GM19395 (cell line): ENCODE data around the gene PIP4P1.
"Not testable (repeated sequence)": the region's sequence is repeated elsewhere in the genome, so short reads cannot be mapped to it uniquely, and the experiment has no call there.

ENCODE experiments used
- ATAC-seq: cut with Tn5 transposase; IDR thresholded peaks from one replicate; pipeline ENCODE4 v1.9.1; 2021; ENCODE audit warnings: mild to moderate bottlenecking, moderate library complexity; ENCODE audit not compliant: unreplicated experiment

PIP4P1 gene

DNA sequence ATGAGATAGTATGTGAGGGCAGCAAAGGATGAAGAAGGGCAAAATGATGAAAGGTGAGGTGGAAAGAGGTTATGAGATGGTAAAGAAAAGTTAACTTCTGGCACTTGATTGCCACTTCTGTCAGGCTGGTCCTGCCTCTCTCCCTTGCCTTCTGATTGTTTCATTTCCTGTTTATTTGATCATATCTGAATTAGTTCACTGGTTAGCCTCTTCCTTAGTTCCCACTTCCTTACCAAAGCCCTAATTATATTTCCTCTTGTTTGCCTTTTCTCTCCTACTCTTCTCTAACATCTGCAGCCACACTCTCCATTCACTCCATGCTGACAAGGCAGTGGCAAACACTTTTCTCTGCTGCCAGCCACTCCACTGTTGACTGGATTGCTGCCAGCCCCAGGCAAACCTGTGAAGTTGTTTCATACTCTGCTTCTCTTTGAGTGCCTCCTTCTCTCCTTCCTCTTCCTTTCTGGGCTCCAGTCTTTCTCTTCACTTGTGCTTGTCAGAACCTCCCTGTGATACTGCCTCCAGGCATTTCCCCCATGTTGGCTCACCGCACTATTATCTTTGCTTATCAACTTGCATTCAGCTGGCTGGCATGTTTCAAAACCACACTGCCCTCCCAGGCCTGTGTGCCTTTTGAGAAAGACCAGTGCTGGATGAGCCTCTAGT is 16.1 kb upstream of the PIP4P1 start:
- no peak for ATAC-seq

DNA sequence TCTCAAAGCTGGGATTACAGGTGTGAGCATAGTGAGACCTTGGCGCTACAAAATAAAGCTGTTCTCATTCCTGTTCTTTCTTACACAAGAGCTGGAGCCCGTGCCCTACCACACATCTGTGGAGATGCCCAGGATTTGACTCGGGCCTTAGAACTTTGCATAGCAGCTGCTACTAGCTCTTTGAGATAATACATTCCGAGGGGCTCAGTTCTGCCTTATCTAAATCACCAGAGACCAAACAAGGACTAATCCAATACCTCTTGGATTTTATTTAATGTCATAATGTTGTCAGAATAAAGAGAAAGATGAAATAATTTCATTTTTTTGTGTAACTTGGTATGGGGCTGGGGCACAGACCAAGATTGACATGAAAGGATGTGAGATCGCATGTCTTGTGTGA is 15.5 kb upstream of the PIP4P1 start:
- no peak for ATAC-seq

DNA sequence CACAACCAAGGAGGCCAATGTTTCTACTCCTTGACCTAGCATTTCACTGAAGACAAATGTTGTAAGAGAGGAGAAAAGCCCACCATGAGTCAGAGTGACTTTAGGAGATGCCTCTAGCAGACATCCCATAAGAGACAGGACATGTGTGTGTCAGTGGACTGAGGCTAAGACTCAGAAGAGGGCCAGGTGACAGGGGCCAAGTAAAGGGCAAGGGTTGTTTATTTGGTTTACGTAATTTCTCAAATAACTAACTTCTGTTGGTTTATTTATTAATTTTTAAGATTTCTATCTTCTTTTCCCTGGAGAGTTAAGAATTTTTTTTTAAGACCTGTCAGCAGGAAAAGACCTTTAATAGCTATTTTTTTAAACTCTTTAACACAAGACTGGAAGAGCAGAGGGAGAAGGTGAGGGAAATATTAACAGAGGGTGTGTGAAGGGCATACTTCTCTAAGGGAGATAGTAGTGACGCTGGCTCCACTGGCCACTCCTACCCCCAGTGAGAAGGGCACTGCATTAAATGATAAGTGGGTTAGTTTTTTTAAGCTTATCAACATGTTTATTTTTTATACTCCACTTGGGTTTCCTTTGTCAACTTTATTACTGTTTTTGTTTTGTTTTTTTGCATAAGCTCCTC is 11.4 kb upstream of the PIP4P1 start:
- ATAC-seq: no peak

DNA sequence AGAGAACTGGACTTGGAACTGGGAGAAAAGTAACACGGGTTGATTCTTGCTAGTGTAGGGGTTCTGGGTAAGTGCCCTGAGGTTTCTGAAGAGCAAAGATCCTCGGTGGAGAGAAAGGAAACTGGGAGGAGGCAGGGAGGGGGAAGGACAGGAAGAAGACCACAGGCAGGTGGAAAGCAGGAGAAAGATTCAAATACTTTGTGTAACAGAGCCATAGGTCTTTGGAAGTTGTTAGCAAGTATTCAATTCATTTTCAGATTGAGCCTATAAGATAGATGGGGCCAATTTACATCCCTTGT is 9.3 kb upstream of the PIP4P1 start:
- no peak for ATAC-seq

DNA sequence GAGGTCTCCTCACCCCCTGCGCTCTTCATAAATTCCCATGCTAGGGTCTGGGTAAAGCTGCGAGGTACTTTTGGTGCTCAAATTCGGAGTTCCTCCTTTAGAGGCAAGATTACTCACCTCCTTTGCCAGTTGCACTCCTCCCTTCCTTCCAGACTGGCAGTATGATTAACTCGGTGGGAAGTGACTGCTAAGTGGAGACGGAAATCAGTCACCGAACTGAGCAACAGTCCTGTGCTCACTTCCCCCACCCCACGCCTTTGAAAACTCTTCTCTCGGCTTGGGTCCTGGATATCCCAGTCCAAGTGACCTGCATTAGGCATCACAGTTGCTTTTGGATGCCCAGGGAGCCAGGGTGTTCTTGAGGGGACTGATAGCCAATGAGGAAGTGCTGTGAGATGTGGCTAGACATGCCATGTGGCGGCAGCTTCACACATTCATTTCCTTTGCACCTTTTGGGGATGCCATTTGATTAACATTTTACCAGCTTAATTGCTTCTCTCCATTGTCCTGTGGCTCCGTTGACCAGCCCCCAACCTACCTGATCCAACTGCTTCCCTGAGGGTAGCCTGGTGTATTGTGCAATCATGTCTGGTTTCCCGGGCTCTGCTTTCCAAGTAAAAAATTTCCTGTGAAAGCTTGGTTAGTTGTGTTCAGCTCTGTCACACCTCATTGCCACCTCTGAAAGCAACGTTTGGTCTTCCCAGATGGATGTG is 8.8 kb upstream of the PIP4P1 start:
- peak; percentile 43 for ATAC-seq

DNA sequence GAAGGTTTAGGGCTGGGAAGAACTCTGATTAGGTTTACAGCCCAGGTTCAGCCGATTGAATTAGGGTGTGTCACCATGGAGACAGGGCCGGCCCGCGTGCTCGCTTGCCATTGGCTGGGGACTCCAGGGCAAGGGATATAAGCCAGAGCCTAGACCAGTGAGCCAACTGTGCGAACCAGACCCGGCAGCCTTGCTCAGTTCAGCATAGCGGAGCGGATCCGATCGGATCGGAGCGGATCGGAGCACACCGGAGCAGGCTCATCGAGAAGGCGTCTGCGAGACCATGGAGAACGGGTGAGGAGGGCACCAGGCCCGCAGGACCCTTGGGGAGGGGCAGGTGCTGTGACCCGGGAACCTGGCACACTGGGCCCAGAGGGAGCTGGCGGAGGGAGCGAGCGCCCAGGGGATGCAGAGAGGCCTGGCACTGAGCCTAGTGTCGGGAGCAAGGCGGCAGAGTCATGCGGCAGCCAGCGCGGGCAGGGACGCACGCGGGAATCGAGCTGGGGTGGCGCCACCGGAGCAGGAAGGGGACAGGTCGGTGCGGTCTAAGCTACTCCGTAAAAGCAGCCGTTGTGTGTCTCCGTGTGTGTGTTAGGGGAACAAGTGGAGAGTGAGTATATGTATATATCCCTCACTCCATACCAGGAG is 8.1 kb upstream of the PIP4P1 start, which contains the start of gene PNP:
Gene PNP (plus strand): TSS at position 165 of the 648 bp plus-strand sequence. CDS start 119 bp downstream, at position 284.
- peak; percentile 94 for ATAC-seq

DNA sequence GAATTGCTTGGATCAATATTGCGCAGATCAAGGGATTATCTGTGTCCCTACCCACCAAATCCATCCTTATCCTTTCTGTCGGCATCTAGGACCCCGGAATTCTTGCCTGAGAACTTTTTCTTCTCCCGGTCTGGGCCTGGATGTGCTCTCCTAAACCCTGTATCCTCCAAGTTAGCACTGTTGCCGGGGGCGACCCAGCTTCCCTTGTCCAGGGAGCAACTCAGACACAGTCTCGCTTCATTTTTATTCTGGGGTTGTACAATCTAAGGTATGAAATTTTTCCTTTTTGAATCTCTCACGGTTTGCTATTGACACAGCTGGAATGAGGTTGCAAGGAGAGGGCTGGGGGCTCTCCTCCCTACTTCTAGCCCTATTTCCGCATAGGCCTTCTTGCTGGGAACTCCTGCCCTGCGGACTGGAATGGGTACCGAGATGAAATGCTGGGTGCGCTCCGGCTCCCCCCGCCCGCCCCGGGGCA is 7.6 kb upstream of the PIP4P1 start:
- no peak for ATAC-seq

DNA sequence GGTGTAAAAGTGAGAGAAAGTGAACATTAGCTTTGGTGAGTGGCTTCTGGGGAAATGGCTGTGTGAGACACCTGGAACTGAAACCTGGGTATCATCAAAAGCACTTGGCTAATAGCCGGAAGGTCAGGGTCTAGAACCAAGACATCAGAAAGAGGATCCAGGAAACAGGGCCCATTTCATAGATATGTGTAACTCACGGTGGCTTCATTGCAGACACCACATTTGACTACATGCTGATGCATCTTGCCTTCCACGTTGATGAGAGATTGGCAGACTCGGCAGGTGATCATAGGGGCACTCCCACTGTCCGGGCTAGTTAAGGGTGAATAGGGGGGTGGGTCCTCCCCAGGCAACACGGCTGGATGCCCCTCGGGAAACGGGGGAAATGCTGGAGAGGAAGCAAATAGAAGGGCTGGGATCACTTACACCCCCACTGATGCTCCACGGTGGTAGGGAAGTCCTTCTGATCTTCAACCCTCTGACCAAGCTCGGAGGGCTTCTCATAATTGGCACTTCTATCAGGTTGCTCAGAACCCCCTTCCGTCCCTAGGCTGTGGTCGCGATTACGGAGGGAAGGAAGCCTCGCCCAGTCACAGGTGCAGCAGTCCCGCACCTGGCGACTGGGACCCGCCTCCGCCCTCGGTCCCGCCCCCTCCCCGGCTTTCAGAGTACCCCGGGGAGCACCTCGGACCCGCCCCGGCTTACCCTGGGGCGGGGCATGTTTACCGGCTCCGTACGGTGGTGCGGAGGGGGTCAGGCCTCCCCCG is 593 bp downstream of the PIP4P1 start:
- peak; percentile 7 for ATAC-seq

DNA sequence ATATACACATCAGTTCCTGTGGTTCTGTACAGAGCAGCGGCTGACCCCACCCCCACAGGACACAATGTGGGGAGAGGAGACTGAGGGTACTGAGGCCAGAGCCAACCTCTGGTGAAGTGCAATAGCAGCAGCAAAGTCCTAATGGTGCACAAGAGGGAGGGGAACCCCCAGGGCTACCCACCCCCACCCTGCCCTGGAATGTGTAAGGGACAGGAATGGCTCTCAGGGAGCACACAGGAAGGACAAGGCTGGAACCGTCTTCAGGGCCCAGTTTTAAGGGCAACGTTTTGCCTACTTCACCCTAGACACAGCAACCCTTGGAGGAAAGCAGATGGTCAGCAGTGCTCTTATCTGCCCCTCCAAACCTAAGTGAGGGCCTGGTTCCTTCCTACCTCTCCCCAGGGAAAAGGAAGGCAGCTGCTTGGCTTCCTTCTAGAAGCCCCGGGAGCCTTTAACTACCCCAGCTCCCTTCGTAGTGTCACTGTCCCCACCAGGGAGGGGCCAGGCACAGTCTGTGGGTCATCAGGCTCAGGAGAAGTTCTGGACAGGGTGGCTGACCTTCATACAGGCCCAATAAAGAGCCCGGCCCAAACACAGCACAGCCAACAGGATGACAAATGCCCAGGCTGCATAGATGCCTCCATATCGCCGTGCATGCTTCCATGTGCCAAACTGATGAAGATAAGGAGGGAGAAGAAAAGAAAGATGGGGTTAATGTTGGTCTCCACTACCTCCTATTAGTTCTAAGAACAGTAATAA is 3.0 kb downstream of the PIP4P1 start:
- ATAC-seq: no peak

DNA sequence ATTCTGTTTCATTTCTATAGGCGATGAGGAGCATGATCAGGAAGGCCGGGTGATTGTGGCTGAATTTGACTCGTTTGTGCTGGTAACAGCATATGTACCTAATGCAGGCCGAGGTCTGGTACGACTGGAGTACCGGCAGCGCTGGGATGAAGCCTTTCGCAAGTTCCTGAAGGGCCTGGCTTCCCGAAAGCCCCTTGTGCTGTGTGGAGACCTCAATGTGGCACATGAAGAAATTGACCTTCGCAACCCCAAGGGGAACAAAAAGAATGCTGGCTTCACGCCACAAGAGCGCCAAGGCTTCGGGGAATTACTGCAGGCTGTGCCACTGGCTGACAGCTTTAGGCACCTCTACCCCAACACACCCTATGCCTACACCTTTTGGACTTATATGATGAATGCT is 4.3 kb downstream of the PIP4P1 start:
- ATAC-seq: no peak

DNA sequence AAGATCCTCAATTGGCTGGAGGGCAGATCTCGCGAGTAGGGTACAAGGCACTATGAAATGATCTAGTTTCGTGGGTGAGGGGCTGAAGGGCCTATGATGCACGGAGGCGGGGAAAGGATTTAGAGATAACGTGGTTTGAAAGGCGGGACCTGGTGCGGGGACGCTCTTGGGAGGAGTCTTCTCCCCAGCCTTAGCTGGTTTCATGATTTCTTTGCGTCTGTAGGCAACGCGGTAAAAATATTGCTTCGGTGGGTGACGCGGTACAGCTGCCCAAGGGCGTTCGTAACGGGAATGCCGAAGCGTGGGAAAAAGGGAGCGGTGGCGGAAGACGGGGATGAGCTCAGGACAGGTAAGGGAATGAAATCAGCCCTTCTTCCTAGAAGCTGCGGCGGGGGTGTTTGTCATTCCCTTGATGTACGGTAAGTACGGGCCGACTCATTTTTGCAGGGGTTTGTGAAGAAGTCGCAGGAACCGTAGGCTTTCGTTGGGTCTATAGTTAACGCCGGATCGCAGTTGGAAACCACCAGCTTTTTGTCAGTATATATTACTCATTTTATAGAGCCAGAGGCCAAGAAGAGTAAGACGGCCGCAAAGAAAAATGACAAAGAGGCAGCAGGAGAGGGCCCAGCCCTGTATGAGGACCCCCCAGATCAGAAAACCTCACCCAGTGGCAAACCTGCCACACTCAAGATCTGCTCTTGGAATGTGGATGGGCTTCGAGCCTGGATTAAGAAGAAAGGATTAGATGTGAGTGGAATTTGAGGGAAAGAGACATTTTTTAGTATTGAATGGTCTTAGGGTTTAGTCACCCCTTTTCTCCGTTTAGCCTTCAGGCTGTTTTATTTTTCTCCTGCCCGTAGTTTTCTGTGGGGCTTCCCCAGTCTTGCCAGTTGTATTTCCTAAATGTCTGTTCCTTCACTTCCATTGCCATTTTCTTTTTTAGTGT is 5.6 kb downstream of the PIP4P1 start:
- ATAC-seq: peak; percentile 63

DNA sequence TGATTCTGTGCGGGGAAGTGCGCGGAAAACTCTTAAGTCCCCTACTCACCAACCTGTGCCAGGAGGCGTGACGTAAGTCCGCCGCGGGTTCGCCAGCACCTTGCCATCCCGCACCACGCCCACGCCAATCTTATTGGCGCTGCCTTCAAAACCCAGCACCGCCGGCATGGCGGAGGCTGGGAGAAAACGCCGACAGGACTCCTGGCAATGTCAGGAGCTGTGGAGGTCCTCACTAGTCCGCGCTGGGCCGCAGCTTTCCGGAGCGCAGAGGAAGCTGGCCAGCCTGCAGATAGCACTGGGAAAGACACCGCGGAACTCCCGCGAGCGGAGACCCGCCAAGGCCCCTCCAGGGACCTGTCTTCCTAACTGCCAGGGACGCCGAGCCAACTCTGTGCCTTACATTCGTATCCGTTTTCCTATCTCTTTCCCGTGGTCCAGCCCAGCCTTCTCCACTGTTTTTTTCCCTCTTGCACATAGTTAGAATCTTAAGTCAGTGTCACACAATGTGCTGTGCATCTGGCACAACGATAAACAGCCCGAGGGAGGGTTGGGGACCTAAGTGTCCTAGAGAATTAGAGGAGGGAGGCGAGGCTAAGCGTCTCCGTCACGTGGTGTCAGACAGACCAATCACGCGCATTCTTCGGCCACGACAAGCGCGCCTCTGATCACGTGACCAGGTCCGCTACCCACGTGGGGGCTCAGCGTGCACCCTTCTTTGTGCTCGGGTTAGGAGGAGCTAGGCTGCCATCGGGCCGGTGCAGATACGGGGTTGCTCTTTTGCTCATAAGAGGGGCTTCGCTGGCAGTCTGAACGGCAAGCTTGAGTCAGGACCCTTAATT is 6.5 kb downstream of the PIP4P1 start, which contains the start of the genes APEX1 and OSGEP:
Gene APEX1 (plus strand): TSS at position 711 of the 839 bp plus-strand sequence. CDS start 420 bp downstream, outside the sequence.
Gene OSGEP (minus strand): TSS at position 297 of the 839 bp plus-strand sequence. CDS start 129 bp downstream, at position 168.
- peak; percentile 92 for ATAC-seq

DNA sequence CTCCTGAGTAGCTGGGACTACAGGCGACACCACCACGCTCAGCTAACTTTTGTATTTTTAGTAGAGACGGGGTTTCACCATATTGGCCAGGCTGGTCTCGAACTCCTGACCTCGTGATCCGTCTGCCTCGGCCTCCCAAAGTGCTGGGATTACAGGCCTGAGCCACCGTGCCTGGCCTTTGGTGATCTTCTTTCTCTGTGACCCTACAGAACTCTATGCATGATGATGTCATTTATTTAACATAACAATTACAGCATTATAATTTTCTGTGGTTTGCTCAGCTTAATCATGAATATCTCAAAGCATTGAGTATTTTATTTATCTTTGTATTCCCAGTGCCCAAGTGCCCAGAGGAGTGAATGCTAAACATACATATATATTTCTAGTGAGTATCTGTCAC is 8.4 kb downstream of the PIP4P1 start:
- ATAC-seq: not testable (repeated sequence)

DNA sequence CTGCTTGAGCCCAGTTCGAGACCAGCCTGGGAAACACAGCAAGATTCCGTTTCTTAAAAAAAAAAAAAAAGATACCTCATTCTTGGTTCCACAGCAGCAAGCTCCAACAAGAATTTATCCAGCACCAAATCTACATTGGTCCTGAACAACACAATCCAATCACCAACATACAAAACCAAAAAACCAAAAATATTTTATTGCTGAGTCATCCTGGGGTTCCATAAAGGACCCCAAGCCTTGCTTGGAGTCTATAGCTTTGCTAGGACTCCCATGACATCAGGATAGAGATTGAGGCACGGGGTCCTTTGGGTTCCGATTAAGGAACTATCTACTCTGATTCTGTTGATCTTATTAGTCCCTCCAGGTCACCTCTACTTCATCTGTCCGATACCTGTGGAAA is 14.3 kb downstream of the PIP4P1 start:
- no peak for ATAC-seq

DNA sequence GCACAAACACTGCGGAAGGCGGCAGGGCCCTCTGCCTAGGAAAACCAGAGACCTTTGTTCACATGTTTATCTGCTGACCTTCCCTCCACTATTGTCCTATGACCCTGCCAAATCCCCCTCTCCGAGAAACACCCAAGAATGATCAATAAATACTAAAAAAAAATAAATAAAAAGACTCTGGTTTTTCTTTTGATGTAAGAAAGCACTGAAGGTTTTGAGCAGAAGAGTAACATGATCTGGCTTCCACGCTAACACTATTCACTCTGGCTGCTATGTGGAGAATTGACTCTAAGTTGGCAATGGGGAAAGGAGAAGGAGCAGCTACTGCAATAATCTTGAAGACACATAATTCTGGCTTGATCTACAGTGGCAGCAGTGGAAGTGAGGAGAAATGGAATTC is 17.6 kb downstream of the PIP4P1 start:
- not testable (repeated sequence) for ATAC-seq

DNA sequence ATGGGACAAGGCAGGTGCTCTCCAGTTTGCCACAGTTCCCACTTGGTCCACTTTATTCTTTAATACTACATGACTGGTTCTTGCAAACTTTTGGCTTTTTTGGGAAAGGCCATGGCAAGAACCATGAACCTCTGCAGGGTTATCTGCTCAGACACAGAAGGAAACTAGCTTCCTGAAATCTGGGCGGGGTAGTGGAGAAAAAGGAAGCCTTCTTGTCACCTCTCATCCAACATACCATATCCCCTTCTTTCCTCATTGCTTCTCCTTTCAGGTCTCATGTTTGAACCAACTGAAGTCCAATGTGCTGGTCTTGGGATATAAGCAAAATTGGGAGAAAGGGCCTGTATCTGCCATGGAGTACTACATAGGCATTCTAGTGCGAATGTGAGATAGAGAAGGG is 19.8 kb downstream of the PIP4P1 start:
- no peak for ATAC-seq

DNA sequence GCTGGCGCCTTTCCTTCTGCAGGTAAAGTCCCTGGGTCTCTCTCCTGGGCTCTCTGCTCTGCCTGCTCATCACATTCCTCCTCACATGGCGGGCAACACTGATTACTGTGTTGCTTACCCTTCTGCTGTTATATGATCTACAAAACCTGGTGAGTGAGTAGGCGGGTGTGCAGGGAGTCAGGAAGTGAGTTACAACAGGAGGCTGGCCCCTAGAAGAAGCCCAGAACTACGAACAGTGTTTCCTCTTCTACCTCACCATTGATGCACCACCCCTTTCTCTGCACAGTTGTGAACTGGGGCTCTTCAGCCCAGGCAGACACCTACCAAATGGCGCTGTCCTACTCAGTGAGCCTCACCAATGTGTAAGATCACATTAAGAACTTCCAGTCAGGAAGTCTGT is 20.4 kb downstream of the PIP4P1 start:
- ATAC-seq: peak; percentile 67

DNA sequence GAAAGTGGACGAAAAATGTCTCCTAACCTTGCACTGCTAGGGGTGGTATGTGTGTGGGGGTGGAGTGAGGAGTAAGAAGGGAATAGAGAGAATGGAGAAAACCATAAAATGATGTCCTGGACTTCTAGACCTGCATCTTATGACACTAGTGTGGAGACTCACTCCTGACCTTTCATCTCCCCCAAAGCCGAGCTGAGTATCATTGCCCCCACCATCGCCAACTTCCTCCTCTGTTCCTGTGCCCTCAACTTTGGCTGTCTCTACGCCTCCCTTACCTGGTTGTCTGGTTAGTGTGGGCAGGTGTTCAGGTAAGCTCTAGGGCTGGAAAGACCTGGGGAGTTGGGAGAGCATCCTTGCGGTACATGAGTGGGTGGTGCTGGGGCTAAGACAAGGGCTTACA is 20.8 kb downstream of the PIP4P1 start:
- ATAC-seq: no peak
